GM08714 (cell line): ENCODE measurements around the gene REXO4.
"Not testable (repeated sequence)": the region's sequence is repeated elsewhere in the genome, so short reads cannot be mapped to it uniquely, and the experiment has no call there.

Experiments used
- H3K4me3 ChIP-seq: fragments of 200-500 bp; sonication (Bioruptor generic); 2 replicates; pipeline ENCODE4 v1.5.1; 2014; ENCODE audit warnings: mild to moderate bottlenecking, low read length, inconsistent platforms
- ZNF274 ChIP-seq: IDR thresholded peaks from 2 replicates; pipeline ENCODE4 v1.6.1; 2012; ENCODE audit warnings: mild to moderate bottlenecking, low read depth, low read length

Gene REXO4

DNA sequence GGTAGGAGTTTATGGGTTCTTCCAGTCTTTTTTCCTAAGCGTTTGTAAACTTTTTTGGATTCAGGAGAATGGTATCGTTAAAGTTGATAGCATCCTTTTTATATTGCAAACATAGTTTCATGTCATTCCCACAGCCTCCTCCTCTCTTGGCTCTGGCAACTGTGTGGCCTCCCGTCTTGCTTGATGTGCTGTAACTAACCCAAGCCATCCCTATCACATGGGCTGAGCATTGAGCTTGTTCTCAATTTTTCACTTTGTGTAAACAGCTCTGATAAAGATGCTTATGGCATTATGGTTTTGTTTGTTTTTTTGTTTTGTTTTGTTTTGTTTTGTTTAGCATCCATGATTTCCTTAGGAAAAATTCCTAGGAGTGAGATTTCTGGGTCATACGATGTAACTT is 37.1 kb downstream of the REXO4 start:
- TF ChIP-seq ZNF274 = no peak
- no peak overlapping the region for H3K4me3 ChIP-seq

DNA sequence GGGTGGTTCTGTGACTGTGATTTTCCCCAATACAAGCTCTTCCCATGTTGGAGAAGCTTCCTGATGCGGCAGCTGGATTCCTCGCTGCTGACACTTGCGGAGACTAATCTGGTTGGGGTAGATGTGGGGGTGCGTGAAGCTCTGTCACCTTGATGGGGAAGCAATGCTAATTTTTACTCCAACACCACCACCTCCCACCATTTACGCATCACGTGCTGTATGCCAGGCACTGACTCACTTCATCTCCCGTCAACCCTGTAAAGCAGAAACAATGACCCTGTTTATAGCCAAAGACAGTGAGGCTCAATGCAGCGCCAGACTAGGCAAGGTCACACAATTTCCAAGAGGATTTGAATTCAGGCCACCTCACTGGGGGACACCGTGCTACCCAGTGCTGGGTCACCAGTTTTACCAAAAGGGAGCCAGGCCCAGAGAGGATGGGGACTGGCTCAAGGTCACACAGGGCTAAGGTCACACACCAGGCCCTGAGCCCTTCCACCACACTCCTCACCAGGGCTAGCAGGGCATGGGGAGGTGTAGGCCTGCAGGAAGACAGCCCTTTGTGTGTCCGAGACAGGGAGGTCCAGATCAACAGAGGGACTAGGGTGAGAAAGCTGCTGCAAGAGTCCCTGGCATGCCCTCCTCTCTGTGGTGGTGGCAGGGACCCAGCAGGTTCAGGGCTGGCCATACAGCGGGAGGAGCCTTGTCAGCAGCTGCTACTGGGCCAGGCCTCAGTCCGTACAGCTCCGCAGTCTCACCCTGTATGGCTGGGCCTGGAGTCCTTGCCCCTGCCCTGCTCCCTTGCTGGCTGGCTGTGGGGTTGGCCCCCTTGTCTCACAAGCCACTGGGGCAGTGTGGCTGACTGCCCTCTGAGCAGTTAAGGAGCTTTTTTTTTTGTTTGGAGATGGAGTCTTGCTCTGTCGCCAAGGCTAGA is 38.4 kb downstream of the REXO4 start:
- TF ChIP-seq ZNF274 = no peak
- H3K4me3 ChIP-seq = no peak overlapping the region

DNA sequence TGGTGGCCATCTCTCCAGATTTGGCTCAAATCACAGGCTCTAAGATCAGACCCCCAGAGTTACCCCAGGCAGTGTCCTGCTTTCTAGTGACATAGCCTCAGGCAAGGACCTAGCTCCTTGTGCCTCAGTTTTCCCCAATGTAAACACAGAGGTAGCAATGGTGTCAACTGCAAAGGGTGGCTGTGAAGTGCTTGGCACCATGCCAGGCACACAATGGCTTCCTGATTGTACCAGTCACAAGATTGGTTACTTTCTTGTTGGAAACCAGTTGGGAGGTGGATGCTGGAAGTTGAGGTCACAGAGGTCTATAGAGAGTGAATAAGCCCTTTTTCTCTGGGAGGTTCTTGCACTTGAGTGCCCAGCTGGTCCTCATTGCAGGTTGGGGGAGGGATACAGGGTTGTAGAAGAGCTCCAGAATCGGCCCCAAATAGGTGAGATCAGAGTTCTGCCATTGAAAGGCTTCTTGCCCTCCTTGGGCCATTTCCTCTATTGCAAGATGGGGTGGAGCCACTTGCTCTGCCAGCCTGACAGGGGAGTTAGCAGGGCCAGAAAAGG is 39.3 kb downstream of the REXO4 start:
- no peak for TF ChIP-seq ZNF274
- no peak overlapping the region for H3K4me3 ChIP-seq

DNA sequence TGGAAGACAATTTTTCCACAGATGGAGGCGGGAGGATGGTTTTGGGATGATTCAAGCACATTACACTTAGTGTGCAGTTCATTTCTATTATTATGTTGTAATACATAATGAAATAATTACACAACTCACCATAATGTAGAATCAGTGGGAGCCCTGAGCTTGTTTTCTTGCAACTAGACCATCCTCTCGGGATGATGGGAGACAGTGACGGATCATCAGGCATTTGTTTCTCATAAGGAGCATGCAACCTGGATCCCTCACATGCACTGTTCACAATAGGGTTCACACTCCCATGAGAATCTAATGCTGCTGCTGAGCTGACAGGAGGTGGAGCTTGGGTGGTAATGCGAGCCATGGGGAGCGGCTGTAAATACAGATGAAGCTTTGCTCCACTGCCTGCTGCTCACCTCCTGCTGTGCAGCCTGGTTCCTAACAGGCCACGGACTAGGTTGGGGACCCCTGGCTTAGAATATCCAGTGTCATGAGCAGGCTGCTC is 40.0 kb downstream of the REXO4 start:
- no peak for TF ChIP-seq ZNF274

DNA sequence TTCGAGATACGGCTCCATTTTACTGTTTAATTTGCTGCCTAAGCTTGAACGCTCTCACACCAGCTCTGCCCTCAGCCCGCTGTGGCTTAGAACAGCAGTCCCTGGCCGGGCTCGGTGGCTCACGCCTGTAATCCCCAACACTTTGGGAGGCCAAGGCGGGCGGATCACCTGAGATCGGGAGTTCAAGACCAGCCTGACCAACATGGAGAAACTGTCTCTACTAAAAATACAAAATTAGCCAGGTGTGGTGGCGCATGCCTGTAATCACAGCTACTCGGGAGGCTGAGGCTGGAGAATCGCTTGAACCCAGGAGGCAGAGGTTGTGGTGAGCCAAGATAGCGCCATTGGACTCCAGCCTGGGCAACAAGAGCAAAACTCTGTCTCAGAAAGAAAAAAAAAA is 40.5 kb downstream of the REXO4 start:
- H3K4me3 ChIP-seq = not testable (repeated sequence)

More for the DNA sequence above, 40.0 kb downstream of the REXO4 start:
- no peak overlapping the region for H3K4me3 ChIP-seq

DNA sequence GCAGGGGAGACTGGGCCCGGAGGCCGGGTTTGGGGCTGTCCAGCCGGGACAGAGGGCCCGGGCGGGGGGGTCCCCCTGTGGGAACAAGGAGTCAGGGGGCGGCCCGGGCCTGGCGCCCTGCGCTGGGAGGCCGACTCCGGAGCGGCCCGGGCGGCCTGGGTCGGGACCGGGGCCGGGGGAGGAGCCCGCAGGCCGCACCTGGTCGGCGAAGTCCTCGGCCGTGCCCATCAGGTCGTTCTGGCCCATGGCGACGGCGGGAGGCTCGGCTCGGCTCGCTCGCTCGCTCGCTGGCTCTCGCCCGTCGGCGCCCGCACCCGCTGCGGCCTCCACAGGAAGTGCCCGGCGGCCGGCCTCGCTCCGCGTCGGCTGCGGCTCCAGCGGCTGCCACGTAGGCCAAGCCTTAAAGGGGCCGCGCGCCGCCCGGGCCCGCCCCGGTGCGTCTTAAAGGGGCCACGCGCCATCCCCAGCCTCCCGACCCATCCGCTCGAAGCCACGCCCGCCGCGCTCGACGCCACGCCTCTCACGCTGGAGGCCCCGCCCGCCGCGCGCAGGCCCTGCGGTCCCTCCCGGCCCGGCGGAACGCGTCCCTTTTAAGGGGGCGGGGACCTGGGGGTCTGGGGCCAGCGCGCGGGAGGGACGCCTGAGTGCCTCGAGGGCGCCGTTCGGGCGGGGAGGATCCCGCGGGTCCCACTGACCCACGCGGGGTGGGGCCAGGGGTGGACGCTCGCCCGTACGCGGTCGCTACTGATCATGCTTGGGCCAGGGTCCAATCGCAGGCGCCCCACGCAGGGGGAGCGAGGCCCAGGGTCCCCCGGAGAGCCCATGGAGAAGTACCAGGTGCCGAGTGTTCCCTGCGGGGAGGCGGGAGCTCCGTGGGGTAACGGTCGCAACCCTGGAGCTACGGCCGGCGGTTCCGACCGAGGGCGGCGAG is 41.8 kb downstream of the REXO4 start, which contains the start of the genes STKLD1 and SURF4:
TSS of gene STKLD1 (plus strand) at position 643 of the 931 bp plus-strand sequence. CDS start at position 751, 108 bp downstream.
TSS of gene SURF4 (minus strand) at position 337 of the 931 bp plus-strand sequence. CDS start at position 246, 91 bp downstream.
- peak within 1 kb of the TSS; percentile 91 for H3K4me3 ChIP-seq
- TF ChIP-seq ZNF274 = no peak

DNA sequence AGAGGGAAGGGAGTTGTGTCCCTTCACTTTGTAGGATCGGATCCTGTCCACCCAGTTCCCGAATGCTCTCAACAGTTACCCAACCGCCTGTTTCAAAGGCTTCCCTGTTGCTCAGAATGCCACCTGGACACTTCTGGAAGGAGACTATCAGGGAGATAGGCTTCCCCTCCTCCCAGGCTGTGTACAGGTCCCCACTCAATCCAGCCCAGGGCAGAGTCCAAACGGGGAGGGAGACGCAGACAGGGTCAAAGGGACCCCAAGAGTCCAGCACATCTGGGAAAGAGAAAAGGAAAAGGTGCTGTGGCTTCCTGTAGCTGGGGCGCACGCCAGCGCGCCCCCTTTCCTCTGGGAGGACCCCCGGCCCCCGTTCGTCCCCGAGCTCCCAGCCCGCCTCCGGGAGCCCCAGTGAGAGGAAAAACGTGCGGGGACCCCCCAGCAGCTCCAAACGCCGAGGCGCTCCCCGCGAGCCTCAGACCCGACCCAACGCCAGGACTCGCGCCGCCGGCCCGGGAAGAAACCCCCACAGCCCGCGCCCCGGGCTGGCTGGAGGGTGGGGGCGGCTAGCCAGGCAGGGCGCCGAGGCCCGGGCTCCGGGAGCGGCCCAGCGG is 42.6 kb downstream of the REXO4 start:
- H3K4me3 ChIP-seq = peak overlapping the region; percentile 91
- TF ChIP-seq ZNF274 = no peak

DNA sequence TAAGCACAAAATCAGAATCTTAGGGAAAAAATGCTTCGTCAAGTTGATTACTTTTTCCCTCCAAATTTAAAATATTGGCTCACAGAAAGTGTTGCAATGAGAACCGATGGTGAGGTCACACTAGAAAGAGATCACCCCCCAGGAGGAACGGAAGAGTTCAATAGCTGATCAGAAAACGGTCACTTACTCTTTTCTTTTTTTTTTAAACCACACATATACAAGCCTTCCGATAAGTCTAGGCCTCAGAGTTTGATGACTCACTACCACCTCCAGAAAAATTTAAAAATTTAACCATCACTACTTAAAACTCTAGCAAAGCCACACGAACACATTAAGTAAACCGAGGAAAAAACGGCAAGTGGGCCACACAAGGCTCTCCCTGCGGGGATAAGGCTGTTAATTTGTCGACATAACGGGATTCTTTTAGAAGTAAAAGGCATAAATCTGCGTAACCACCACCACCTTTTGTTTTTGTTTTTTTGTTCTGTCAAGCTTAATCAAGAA is 43.1 kb downstream of the REXO4 start:
- H3K4me3 ChIP-seq = peak overlapping the region; percentile 91
- no peak for TF ChIP-seq ZNF274

DNA sequence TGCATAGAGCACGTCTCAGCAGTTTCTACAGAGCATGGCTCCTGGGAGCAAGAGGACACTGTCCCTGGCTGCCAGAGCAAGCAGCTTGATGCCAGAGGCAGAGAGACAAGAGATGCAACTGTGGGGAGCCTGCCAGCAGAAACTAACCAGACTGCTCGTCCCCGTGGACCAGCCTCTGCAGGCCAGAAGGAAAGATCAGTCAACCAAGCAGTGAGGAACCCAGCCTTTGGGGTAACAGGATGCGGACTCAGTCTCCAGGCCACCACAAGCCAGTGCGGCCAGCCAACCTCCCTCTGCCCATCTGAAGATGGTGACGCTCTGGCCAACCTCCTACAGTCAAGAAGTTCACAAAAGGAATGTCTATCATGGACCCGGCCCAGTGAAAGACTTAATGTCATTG is 45.7 kb downstream of the REXO4 start:
- no peak overlapping the region for H3K4me3 ChIP-seq
- no peak for TF ChIP-seq ZNF274

DNA sequence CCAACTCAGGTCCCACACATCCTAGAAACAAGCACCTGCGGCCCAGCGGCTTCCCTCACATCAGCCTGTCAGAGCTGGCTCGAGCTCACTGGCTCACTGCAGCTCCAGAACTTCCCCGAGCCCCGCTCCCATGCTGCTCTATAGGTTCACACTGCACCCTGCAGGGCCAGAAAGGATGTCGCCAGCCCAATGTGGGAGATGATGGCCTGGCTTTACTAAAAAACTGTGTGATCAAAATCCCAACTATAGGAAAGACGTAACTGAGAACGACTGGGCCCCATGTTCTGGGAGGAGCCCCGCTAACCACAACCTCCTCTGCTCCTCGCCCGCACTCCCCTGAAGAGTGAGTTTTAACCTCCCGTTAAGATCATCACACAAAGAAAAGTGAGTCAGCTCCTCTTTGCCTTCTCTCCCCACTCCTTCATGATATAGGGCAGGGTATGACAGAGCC is 46.5 kb downstream of the REXO4 start:
- H3K4me3 ChIP-seq = no peak overlapping the region; the same call in 1 of the 2 replicates
- TF ChIP-seq ZNF274 = no peak

DNA sequence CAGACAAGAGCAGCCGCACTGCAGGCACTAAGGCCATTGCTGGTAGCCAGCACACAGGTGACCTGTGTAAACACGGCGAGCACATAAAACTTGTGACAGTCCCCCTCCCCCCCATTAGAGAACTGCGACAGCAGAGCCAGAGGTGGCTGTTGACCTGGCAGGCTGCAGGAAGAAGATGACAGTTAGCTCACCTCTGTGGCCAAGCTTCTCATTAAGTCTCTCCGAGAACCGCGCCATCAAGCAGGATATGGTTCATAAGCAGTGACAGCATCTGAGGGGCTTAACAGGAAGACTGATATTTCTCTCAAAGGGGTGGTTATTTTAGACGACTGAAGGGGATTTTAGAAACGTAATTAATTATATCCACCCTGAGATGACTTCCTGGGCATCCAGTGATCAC is 47.1 kb downstream of the REXO4 start:
- H3K4me3 ChIP-seq = no peak overlapping the region; the same call in 1 of the 2 replicates
- TF ChIP-seq ZNF274 = no peak

DNA sequence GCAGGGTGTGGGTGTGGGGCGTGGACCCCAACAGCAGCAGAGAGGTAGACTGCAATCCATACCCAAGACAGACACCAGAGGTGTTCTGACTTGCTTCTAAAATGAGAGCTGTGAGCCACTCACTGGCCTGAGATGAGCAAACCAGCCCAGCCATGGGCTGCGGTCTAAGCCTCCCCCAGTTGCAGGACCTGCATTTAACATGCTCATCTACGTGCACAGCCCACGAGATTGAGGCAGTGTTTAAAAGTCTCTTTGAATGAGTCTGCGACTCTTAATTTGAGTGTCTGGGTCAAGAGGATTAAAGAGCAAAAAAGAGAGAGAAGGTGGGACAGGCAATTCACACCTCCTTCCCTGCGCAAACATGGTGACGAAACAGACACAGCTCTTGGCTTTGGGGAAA is 47.9 kb downstream of the REXO4 start:
- TF ChIP-seq ZNF274 = no peak

DNA sequence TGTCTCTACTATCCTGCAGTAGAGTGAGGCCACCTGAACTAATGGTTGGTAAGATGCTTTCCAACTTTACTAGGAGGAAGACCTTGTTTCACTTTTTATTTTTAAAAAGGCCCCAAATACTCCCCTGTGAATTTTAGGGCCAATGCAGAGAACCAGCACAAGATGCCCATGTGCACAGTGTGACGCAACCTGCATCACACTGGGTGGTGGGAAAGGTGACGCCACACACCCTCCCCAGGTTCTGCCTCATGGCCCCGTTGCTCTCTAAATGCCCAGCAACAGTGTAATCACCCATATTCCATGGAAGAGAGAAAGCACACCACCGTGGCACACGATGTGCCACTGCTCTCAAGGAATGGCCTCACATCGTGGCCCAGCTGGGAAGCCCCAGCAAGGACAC is 48.4 kb downstream of the REXO4 start:
- H3K4me3 ChIP-seq = no peak overlapping the region
- no peak for TF ChIP-seq ZNF274

More for the DNA sequence above, 47.9 kb downstream of the REXO4 start:
- H3K4me3 ChIP-seq = no peak overlapping the region

DNA sequence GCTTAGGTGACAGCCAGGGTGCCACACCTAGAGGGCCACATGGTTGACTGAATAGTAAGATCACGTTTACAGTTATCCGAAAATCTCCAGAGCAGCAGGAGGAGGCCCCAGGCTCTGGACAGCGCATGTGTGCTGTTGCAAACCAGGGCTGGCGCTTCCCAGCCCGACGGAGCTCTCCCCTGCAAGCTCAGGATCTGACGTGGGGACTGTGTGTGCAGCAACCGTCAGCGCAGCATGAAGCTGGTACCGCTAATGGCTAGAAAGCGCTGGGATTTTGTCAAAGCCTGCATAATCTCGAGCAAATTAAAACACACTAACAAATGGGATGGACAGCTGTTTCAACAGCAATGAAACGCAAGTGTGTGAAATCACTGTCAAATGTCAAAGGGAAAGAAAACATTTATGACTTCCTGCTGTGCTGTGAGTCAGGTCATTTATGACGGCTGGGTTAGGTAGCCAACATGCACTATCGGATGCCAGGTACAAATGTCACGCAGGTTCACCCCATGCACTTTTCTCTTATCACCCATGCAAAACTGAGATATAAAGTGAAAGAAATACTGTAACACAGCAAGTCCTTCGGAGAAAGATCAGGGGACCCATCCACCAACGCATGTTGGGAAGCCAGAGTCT is 49.4 kb downstream of the REXO4 start:
- no peak overlapping the region for H3K4me3 ChIP-seq
- TF ChIP-seq ZNF274 = no peak
